Measurements from ENCODE around the gene RTN4R. TPM values are rescaled to one million over a fixed set of nuclear protein-coding genes. Genes with fewer than 3 reads are reported as not detected.

RTN4R gene
- total RNA-seq, 2 experiments from 2014 or later, result 2.3 to 3.1 TPM

GRCh38 chr22:20298803-20299745, 31.0 kb upstream of the RTN4R start:
- Mint-ChIP-seq H3K27ac (no peak overlapping the region), H3K9me3 (no peaks in the 10 kb centered on the region), H3K4me3 (peak overlapping the region; percentile 66), H3K4me1 (peaks cover 6% of the 10 kb centered on the region), H3K27me3 (peaks cover 19% of the 10 kb centered on the region), H3K36me3 (ENCODE audit: low read depth) (no peaks in the 10 kb centered on the region)
- peak; percentile 88 for DNase-seq
- ChIA-PET POLR2A (no interaction called here), CTCF (interaction anchor here (0.8 to 1.3 kb wide), 2 partner anchors 21 to 95 kb away, joined by 3 to 4 read pairs; partner anchors contain the start of gene DGCR6L)

- Mint-ChIP-seq H3K36me3 (ENCODE audit: low read depth) (no peaks in the 10 kb centered on the region), H3K27me3 (peaks cover 19% of the 10 kb centered on the region), H3K4me1 (peaks cover 6% of the 10 kb centered on the region), H3K27ac (peak overlapping the region; percentile 4), H3K4me3 (peak overlapping the region; percentile 49), H3K9me3 (no peaks in the 10 kb centered on the region)
- DNase-seq, result no peak
- ChIA-PET CTCF (interaction anchor here (0.8 kb wide), 1 partner anchor 96 kb away, joined by 3 read pairs; no protein-coding TSS in a partner anchor), POLR2A (no interaction called here)
Measured at GRCh38 chr22:20298110-20298802, 30.1 kb upstream of the RTN4R start.

GRCh38 chr22:20297414-20298109, 29.4 kb upstream of the RTN4R start:
- H3K27ac Mint-ChIP-seq, result peak overlapping the region; percentile 4
- H3K36me3 Mint-ChIP-seq (ENCODE audit: low read depth), result no peaks in the 10 kb centered on the region
- CTCF ChIA-PET, result no interaction called here
- peaks cover 6% of the 10 kb centered on the region for H3K4me1 Mint-ChIP-seq
- POLR2A ChIA-PET, result no interaction called here
- no peaks in the 10 kb centered on the region for H3K9me3 Mint-ChIP-seq
- peaks cover 17% of the 10 kb centered on the region for H3K27me3 Mint-ChIP-seq
- peak overlapping the region; percentile 49 for H3K4me3 Mint-ChIP-seq
- DNase-seq, result no peak

GRCh38 chr22:20296598-20296997, 28.5 kb upstream of the RTN4R start:
- H3K4me1 Mint-ChIP-seq, result peaks cover 6% of the 10 kb centered on the region
- peaks cover 15% of the 10 kb centered on the region for H3K27me3 Mint-ChIP-seq
- ChIA-PET POLR2A (no interaction called here), CTCF (no interaction called here)
- no peak overlapping the region for H3K4me3 Mint-ChIP-seq
- H3K9me3 Mint-ChIP-seq, result no peaks in the 10 kb centered on the region
- no peak for DNase-seq
- no peaks in the 10 kb centered on the region for H3K36me3 Mint-ChIP-seq (ENCODE audit: low read depth)
- H3K27ac Mint-ChIP-seq, result no peak overlapping the region

- Mint-ChIP-seq H3K27me3 (peaks cover 6% of the 10 kb centered on the region), H3K4me3 (no peak overlapping the region), H3K4me1 (peaks cover 6% of the 10 kb centered on the region), H3K36me3 (ENCODE audit: low read depth) (no peaks in the 10 kb centered on the region), H3K9me3 (no peaks in the 10 kb centered on the region), H3K27ac (no peak overlapping the region)
- ChIA-PET CTCF (interaction anchor here (0.6 to 2.0 kb wide), 2 partner anchors 22 to 1367 kb away, joined by 3 to 6 read pairs; no protein-coding TSS in a partner anchor), POLR2A (interaction anchor here (1.4 kb wide), 1 partner anchor 440 kb away, joined by 3 read pairs; no protein-coding TSS in a partner anchor)
- no peak for DNase-seq
Measured at GRCh38 chr22:20295262-20296064, 27.3 kb upstream of the RTN4R start.

- Mint-ChIP-seq H3K9me3 (no peaks in the 10 kb centered on the region), H3K27ac (no peak overlapping the region), H3K4me3 (no peak overlapping the region), H3K4me1 (no peaks in the 10 kb centered on the region), H3K27me3 (peaks cover 2% of the 10 kb centered on the region), H3K36me3 (ENCODE audit: low read depth) (no peaks in the 10 kb centered on the region)
- ChIA-PET CTCF (interaction anchor here (0.7 to 1.9 kb wide), 3 partner anchors 9 to 258 kb away, joined by 3 to 6 read pairs (median 5); no protein-coding TSS in a partner anchor), POLR2A (no interaction called here)
- DNase-seq, result no peak
Measured at GRCh38 chr22:20292673-20293232, 24.6 kb upstream of the RTN4R start.

- DNase-seq, result no peak
- H3K36me3 Mint-ChIP-seq (ENCODE audit: low read depth), result no peaks in the 10 kb centered on the region
- ChIA-PET CTCF (interaction anchor here (1.7 to 1.9 kb wide), 2 partner anchors 9 to 135 kb away, joined by 5 to 6 read pairs; no protein-coding TSS in a partner anchor), POLR2A (no interaction called here)
- no peaks in the 10 kb centered on the region for H3K9me3 Mint-ChIP-seq
- H3K4me3 Mint-ChIP-seq, result no peak overlapping the region
- H3K27me3 Mint-ChIP-seq, result peaks cover 2% of the 10 kb centered on the region
- H3K4me1 Mint-ChIP-seq, result no peaks in the 10 kb centered on the region
- no peak overlapping the region for H3K27ac Mint-ChIP-seq
Measured at GRCh38 chr22:20292108-20292507, 24.0 kb upstream of the RTN4R start.

- Mint-ChIP-seq H3K36me3 (ENCODE audit: low read depth) (no peaks in the 10 kb centered on the region), H3K27ac (no peak overlapping the region), H3K27me3 (peaks cover 2% of the 10 kb centered on the region), H3K4me3 (no peak overlapping the region), H3K9me3 (no peaks in the 10 kb centered on the region), H3K4me1 (no peaks in the 10 kb centered on the region)
- DNase-seq, result no peak
- POLR2A ChIA-PET, result no interaction called here
- CTCF ChIA-PET, result interaction anchor here (1.4 to 1.7 kb wide), 2 partner anchors 26 to 135 kb away, joined by 3 to 5 read pairs; no protein-coding TSS in a partner anchor
Measured at GRCh38 chr22:20291604-20292063, 23.5 kb upstream of the RTN4R start.

GRCh38 chr22:20291249-20291586, 23.1 kb upstream of the RTN4R start:
- POLR2A ChIA-PET, result no interaction called here
- Mint-ChIP-seq H3K27me3 (peaks cover 2% of the 10 kb centered on the region), H3K9me3 (no peaks in the 10 kb centered on the region), H3K4me3 (no peak overlapping the region), H3K4me1 (no peaks in the 10 kb centered on the region), H3K27ac (no peak overlapping the region), H3K36me3 (ENCODE audit: low read depth) (no peaks in the 10 kb centered on the region)
- CTCF ChIA-PET, result interaction anchor here (1.4 to 1.7 kb wide), 2 partner anchors 26 to 134 kb away, joined by 3 to 5 read pairs; no protein-coding TSS in a partner anchor
- no peak for DNase-seq

- peaks cover 2% of the 10 kb centered on the region for H3K27me3 Mint-ChIP-seq
- H3K9me3 Mint-ChIP-seq, result no peaks in the 10 kb centered on the region
- no peak overlapping the region for H3K27ac Mint-ChIP-seq
- H3K36me3 Mint-ChIP-seq (ENCODE audit: low read depth), result no peaks in the 10 kb centered on the region
- POLR2A ChIA-PET, result no interaction called here
- DNase-seq, result no peak
- H3K4me3 Mint-ChIP-seq, result no peak overlapping the region
- CTCF ChIA-PET, result interaction anchor here (1.4 kb wide), 1 partner anchor 27 kb away, joined by 3 read pairs; no protein-coding TSS in a partner anchor
- H3K4me1 Mint-ChIP-seq, result no peaks in the 10 kb centered on the region
Measured at GRCh38 chr22:20290578-20291248, 22.6 kb upstream of the RTN4R start.

GRCh38 chr22:20290045-20290392, 21.9 kb upstream of the RTN4R start:
- Mint-ChIP-seq H3K4me1 (no peaks in the 10 kb centered on the region), H3K36me3 (ENCODE audit: low read depth) (no peaks in the 10 kb centered on the region), H3K9me3 (no peaks in the 10 kb centered on the region), H3K4me3 (no peak overlapping the region), H3K27ac (no peak overlapping the region), H3K27me3 (peaks cover 2% of the 10 kb centered on the region)
- CTCF ChIA-PET, result no interaction called here
- POLR2A ChIA-PET, result no interaction called here
- no peak for DNase-seq

Measured in activated CD4-positive, alpha-beta memory T cell treated with anti-CD3 and anti-CD28 coated beads, Interleukin-2, amount 10 ng/mL, durations not matched to agents 7 days and 5 days (primary cell).